ENCODE results near the gene ATXN1. TPM values are rescaled to one million over a fixed set of nuclear protein-coding genes. Genes with fewer than 3 reads are reported as not detected.
A peak's percentile ranks its signal among the peaks of the same experiment; 100 is the strongest.

Gene ATXN1
- polyA plus RNA-seq, 1 donor from 2014 or later = 28.2 TPM

DNA sequence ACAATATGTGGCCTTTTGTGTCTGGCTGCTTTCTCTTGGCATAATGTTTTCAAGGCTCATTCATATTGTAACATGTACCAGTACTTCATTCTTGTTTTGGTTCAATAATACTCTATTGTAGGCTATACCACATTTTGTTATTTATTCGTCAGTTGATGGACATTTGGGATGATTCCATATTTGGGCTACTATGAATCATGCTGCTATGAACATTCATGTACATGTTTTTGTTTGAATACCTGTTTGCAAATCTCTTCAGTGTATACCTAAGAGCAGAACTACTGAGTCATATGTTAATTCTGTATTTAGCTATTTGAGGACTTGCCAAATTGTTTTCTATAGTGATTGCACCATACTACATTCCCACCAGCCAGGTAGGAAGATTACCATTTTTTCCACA is 263.0 kb downstream of the ATXN1 start:
- H3F3A ChIP-seq (ENCODE audit: insufficient read depth, low read length, poor library complexity, severe bottlenecking) = peaks cover 4% of the 10 kb centered on the region
- no peak overlapping the region for H3K4me3 ChIP-seq (ENCODE audit: low read length)
- no peaks in the 10 kb centered on the region for H3K27me3 ChIP-seq (ENCODE audit: insufficient read depth, low read depth, low read length)
- H3K79me2 ChIP-seq (replicated peaks; ENCODE audit: insufficient read depth, low read length) = no peaks in the 10 kb centered on the region
- no peaks in the 10 kb centered on the region for H3K36me3 ChIP-seq (ENCODE audit: insufficient read depth, low read length)
- H3K4me2 ChIP-seq (ENCODE audit: low read length) = no peak overlapping the region
- no peaks in the 10 kb centered on the region for H3K9me2 ChIP-seq (ENCODE audit: insufficient read depth, low read length)
- no peaks in the 10 kb centered on the region for H4K20me1 ChIP-seq (ENCODE audit: insufficient read depth)
- TF ChIP-seq EP300 (conservative IDR thresholded peaks at IDR 0.05; ENCODE audit: poor library complexity, severe bottlenecking) (no peak), POLR2AphosphoS5 (IDR thresholded peaks at IDR 0.05) (no peak), SMC3 (conservative IDR thresholded peaks at IDR 0.05; ENCODE audit: poor library complexity) (no peak), TAF1 (IDR thresholded peaks at IDR 0.05; ENCODE audit: low read depth) (no peak), EZH2 (IDR thresholded peaks at IDR 0.05; ENCODE audit: borderline replicate concordance, insufficient read depth, low read length, poor library complexity, severe bottlenecking) (no peak)
- TF ChIP-seq, protein P1, sequence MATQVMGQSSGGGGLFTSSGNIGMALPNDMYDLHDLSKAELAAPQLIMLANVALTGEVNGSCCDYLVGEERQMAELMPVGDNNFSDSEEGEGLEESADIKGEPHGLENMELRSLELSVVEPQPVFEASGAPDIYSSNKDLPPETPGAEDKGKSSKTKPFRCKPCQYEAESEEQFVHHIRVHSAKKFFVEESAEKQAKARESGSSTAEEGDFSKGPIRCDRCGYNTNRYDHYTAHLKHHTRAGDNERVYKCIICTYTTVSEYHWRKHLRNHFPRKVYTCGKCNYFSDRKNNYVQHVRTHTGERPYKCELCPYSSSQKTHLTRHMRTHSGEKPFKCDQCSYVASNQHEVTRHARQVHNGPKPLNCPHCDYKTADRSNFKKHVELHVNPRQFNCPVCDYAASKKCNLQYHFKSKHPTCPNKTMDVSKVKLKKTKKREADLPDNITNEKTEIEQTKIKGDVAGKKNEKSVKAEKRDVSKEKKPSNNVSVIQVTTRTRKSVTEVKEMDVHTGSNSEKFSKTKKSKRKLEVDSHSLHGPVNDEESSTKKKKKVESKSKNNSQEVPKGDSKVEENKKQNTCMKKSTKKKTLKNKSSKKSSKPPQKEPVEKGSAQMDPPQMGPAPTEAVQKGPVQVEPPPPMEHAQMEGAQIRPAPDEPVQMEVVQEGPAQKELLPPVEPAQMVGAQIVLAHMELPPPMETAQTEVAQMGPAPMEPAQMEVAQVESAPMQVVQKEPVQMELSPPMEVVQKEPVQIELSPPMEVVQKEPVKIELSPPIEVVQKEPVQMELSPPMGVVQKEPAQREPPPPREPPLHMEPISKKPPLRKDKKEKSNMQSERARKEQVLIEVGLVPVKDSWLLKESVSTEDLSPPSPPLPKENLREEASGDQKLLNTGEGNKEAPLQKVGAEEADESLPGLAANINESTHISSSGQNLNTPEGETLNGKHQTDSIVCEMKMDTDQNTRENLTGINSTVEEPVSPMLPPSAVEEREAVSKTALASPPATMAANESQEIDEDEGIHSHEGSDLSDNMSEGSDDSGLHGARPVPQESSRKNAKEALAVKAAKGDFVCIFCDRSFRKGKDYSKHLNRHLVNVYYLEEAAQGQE (IDR thresholded peaks at IDR 0.05; ENCODE audit: borderline replicate concordance) = no peak
- TF ChIP-seq, protein P2, sequence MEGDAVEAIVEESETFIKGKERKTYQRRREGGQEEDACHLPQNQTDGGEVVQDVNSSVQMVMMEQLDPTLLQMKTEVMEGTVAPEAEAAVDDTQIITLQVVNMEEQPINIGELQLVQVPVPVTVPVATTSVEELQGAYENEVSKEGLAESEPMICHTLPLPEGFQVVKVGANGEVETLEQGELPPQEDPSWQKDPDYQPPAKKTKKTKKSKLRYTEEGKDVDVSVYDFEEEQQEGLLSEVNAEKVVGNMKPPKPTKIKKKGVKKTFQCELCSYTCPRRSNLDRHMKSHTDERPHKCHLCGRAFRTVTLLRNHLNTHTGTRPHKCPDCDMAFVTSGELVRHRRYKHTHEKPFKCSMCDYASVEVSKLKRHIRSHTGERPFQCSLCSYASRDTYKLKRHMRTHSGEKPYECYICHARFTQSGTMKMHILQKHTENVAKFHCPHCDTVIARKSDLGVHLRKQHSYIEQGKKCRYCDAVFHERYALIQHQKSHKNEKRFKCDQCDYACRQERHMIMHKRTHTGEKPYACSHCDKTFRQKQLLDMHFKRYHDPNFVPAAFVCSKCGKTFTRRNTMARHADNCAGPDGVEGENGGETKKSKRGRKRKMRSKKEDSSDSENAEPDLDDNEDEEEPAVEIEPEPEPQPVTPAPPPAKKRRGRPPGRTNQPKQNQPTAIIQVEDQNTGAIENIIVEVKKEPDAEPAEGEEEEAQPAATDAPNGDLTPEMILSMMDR (IDR thresholded peaks at IDR 0.05; ENCODE audit: poor library complexity, severe bottlenecking) = no peak
- H2AFZ ChIP-seq (ENCODE audit: low read depth, low read length) = no peak overlapping the region
- no peaks in the 10 kb centered on the region for H3K9me3 ChIP-seq (ENCODE audit: low read length)
- H3K9ac ChIP-seq (ENCODE audit: low read length) = no peak overlapping the region
- peak overlapping the region; percentile 79 for H3K27ac ChIP-seq (ENCODE audit: low read length)

DNA sequence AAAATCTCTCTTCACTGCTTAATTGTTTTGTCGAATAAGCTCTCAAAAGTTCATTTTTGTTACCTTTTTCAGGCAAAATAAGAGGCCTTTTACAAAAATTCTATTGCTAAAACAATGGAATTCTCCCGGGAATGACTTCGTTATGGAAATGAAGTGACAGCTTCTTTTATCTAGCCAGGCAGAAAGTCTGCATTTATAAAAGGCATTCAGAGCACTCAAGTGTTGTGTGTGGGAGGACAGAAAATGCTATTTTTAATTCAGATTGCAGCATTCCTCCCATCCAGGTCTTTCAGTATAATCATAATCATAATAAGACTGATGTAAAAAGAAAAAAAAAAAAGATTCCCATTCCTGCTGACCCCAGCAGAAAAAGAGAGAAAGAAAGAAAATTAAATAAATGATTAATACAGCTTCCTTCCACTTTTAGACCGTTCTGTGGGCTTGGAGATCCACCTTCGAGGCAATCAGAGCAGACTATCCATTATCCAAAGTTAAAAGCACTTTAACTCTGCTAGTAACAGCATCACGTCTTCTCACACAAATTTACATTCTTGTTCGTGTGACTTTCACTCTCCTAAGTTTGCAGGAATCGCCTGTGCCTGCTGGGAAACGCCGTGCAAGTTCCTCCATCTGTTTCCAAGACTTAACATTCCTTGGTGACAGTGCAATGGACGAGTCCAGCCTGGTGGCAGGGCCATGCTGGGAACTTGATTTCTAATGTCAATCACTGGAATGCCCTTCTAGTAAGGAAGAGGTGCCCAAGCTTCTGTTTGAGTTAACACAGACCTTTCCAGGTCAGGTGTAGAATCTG is 264.1 kb downstream of the ATXN1 start:
- no peaks in the 10 kb centered on the region for H3K79me2 ChIP-seq (replicated peaks; ENCODE audit: insufficient read depth, low read length)
- H3K9me2 ChIP-seq (ENCODE audit: insufficient read depth, low read length) = no peaks in the 10 kb centered on the region
- peak overlapping the region; percentile 35 for H3K9ac ChIP-seq (ENCODE audit: low read length)
- H3K4me3 ChIP-seq (ENCODE audit: low read length) = peak overlapping the region; percentile 29
- no peak overlapping the region for H2AFZ ChIP-seq (ENCODE audit: low read depth, low read length)
- H3K36me3 ChIP-seq (ENCODE audit: insufficient read depth, low read length) = no peaks in the 10 kb centered on the region
- TF ChIP-seq EZH2 (IDR thresholded peaks at IDR 0.05; ENCODE audit: borderline replicate concordance, insufficient read depth, low read length, poor library complexity, severe bottlenecking) = no peak
- TF ChIP-seq TAF1 (IDR thresholded peaks at IDR 0.05; ENCODE audit: low read depth) = no peak
- TF ChIP-seq, protein P2 (IDR thresholded peaks at IDR 0.05; ENCODE audit: poor library complexity, severe bottlenecking) = no peak
- TF ChIP-seq EP300 (conservative IDR thresholded peaks at IDR 0.05; ENCODE audit: poor library complexity, severe bottlenecking) = no peak
- TF ChIP-seq MXI1 (conservative IDR thresholded peaks at IDR 0.05; ENCODE audit: poor library complexity, severe bottlenecking) = no peak
- TF ChIP-seq RAD21 (conservative IDR thresholded peaks at IDR 0.05) = no peak
- no peak for TF ChIP-seq SMC3 (conservative IDR thresholded peaks at IDR 0.05; ENCODE audit: poor library complexity)
- TF ChIP-seq, protein P1 (IDR thresholded peaks at IDR 0.05; ENCODE audit: borderline replicate concordance) = no peak
- TF ChIP-seq POLR2AphosphoS5 (IDR thresholded peaks at IDR 0.05) = no peak
- no peaks in the 10 kb centered on the region for H4K20me1 ChIP-seq (ENCODE audit: insufficient read depth)
- peak overlapping the region; percentile 79 for H3K27ac ChIP-seq (ENCODE audit: low read length)
- no peaks in the 10 kb centered on the region for H3K9me3 ChIP-seq (ENCODE audit: low read length)
- no peaks in the 10 kb centered on the region for H3K27me3 ChIP-seq (ENCODE audit: insufficient read depth, low read depth, low read length)
- H3K4me2 ChIP-seq (ENCODE audit: low read length) = peak overlapping the region; percentile 3
- peaks cover 4% of the 10 kb centered on the region for H3F3A ChIP-seq (ENCODE audit: insufficient read depth, low read length, poor library complexity, severe bottlenecking)

Data from neural cell (in vitro differentiated cells).